Measurements from ENCODE around the gene LRRC70. TPM values are rescaled to one million over a fixed set of nuclear protein-coding genes. Genes with fewer than 3 reads are reported as not detected.
"Not testable (repeated sequence)": the region's sequence is repeated elsewhere in the genome, so short reads cannot be mapped to it uniquely, and the experiment has no call there.

The LRRC70 gene
- polyA plus RNA-seq, 1 donor from 2014 or later, result 2.2 TPM

GRCh38 chr5:62565740-62566139 is 12.9 kb upstream of the LRRC70 start:
- H4K20me1 ChIP-seq (ENCODE audit: insufficient read depth); H3K4me2 ChIP-seq (ENCODE audit: low read length); H3K27ac ChIP-seq (ENCODE audit: low read length); H3F3A ChIP-seq (ENCODE audit: insufficient read depth, low read length, poor library complexity, severe bottlenecking); H2AFZ ChIP-seq (ENCODE audit: low read depth, low read length); H3K4me3 ChIP-seq (ENCODE audit: low read length); H3K79me2 ChIP-seq (replicated peaks; ENCODE audit: insufficient read depth, low read length); H3K9me2 ChIP-seq (ENCODE audit: insufficient read depth, low read length); H3K9me3 ChIP-seq (ENCODE audit: low read length); H3K9ac ChIP-seq (ENCODE audit: low read length); H3K27me3 ChIP-seq (ENCODE audit: insufficient read depth, low read depth, low read length); H3K36me3 ChIP-seq (ENCODE audit: insufficient read depth, low read length): not testable (repeated sequence)

- no peak overlapping the region for H3K9ac ChIP-seq (ENCODE audit: low read length)
- no peaks in the 10 kb centered on the region for H3K9me3 ChIP-seq (ENCODE audit: low read length)
- no peak for TF ChIP-seq SMC3 (conservative IDR thresholded peaks at IDR 0.05; ENCODE audit: poor library complexity)
- no peak for TF ChIP-seq TAF1 (IDR thresholded peaks at IDR 0.05; ENCODE audit: low read depth)
- TF ChIP-seq RAD21 (conservative IDR thresholded peaks at IDR 0.05), result no peak
- TF ChIP-seq REST (IDR thresholded peaks at IDR 0.05; ENCODE audit: borderline replicate concordance), result no peak
- no peak for TF ChIP-seq EZH2 (IDR thresholded peaks at IDR 0.05; ENCODE audit: borderline replicate concordance, insufficient read depth, low read length, poor library complexity, severe bottlenecking)
- TF ChIP-seq EP300 (conservative IDR thresholded peaks at IDR 0.05; ENCODE audit: poor library complexity, severe bottlenecking), result no peak
- no peak for TF ChIP-seq MXI1 (conservative IDR thresholded peaks at IDR 0.05; ENCODE audit: poor library complexity, severe bottlenecking)
- TF ChIP-seq POLR2AphosphoS5 (IDR thresholded peaks at IDR 0.05), result no peak
- TF ChIP-seq, protein P1, sequence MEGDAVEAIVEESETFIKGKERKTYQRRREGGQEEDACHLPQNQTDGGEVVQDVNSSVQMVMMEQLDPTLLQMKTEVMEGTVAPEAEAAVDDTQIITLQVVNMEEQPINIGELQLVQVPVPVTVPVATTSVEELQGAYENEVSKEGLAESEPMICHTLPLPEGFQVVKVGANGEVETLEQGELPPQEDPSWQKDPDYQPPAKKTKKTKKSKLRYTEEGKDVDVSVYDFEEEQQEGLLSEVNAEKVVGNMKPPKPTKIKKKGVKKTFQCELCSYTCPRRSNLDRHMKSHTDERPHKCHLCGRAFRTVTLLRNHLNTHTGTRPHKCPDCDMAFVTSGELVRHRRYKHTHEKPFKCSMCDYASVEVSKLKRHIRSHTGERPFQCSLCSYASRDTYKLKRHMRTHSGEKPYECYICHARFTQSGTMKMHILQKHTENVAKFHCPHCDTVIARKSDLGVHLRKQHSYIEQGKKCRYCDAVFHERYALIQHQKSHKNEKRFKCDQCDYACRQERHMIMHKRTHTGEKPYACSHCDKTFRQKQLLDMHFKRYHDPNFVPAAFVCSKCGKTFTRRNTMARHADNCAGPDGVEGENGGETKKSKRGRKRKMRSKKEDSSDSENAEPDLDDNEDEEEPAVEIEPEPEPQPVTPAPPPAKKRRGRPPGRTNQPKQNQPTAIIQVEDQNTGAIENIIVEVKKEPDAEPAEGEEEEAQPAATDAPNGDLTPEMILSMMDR (IDR thresholded peaks at IDR 0.05; ENCODE audit: poor library complexity, severe bottlenecking), result no peak
- H3K4me2 ChIP-seq (ENCODE audit: low read length), result no peak overlapping the region
- no peaks in the 10 kb centered on the region for H3K27me3 ChIP-seq (ENCODE audit: insufficient read depth, low read depth, low read length)
- H3K9me2 ChIP-seq (ENCODE audit: insufficient read depth, low read length), result no peaks in the 10 kb centered on the region
- no peak overlapping the region for H3K27ac ChIP-seq (ENCODE audit: low read length)
- H3F3A ChIP-seq (ENCODE audit: insufficient read depth, low read length, poor library complexity, severe bottlenecking), result no peaks in the 10 kb centered on the region
- H2AFZ ChIP-seq (ENCODE audit: low read depth, low read length), result no peak overlapping the region
- H3K36me3 ChIP-seq (ENCODE audit: insufficient read depth, low read length), result no peaks in the 10 kb centered on the region
- H3K79me2 ChIP-seq (replicated peaks; ENCODE audit: insufficient read depth, low read length), result no peaks in the 10 kb centered on the region
- no peaks in the 10 kb centered on the region for H4K20me1 ChIP-seq (ENCODE audit: insufficient read depth)
- H3K4me3 ChIP-seq (ENCODE audit: low read length), result no peak overlapping the region
Observed at GRCh38 chr5:62568143-62568542, 10.5 kb upstream of the LRRC70 start.

GRCh38 chr5:62568800-62569432 is 9.7 kb upstream of the LRRC70 start:
- Histone ChIP-seq H4K20me1 (ENCODE audit: insufficient read depth) (no peaks in the 10 kb centered on the region), H3F3A (ENCODE audit: insufficient read depth, low read length, poor library complexity, severe bottlenecking) (no peaks in the 10 kb centered on the region), H3K9ac (ENCODE audit: low read length) (no peak overlapping the region), H3K9me2 (ENCODE audit: insufficient read depth, low read length) (no peaks in the 10 kb centered on the region), H3K36me3 (ENCODE audit: insufficient read depth, low read length) (no peaks in the 10 kb centered on the region), H3K9me3 (ENCODE audit: low read length) (no peaks in the 10 kb centered on the region), H3K27ac (ENCODE audit: low read length) (no peak overlapping the region), H3K4me3 (ENCODE audit: low read length) (no peak overlapping the region), H3K27me3 (ENCODE audit: insufficient read depth, low read depth, low read length) (no peaks in the 10 kb centered on the region), H2AFZ (ENCODE audit: low read depth, low read length) (no peak overlapping the region), H3K79me2 (replicated peaks; ENCODE audit: insufficient read depth, low read length) (no peaks in the 10 kb centered on the region), H3K4me2 (ENCODE audit: low read length) (no peak overlapping the region)
- TF ChIP-seq, protein P1 (IDR thresholded peaks at IDR 0.05; ENCODE audit: poor library complexity, severe bottlenecking), result no peak
- TF ChIP-seq SMC3 (conservative IDR thresholded peaks at IDR 0.05; ENCODE audit: poor library complexity), result no peak
- TF ChIP-seq POLR2AphosphoS5 (IDR thresholded peaks at IDR 0.05), result no peak
- no peak for TF ChIP-seq TAF1 (IDR thresholded peaks at IDR 0.05; ENCODE audit: low read depth)
- no peak for TF ChIP-seq REST (IDR thresholded peaks at IDR 0.05; ENCODE audit: borderline replicate concordance)
- no peak for TF ChIP-seq MXI1 (conservative IDR thresholded peaks at IDR 0.05; ENCODE audit: poor library complexity, severe bottlenecking)
